ENCODE results near the gene PRM3.

The PRM3 gene

DNA sequence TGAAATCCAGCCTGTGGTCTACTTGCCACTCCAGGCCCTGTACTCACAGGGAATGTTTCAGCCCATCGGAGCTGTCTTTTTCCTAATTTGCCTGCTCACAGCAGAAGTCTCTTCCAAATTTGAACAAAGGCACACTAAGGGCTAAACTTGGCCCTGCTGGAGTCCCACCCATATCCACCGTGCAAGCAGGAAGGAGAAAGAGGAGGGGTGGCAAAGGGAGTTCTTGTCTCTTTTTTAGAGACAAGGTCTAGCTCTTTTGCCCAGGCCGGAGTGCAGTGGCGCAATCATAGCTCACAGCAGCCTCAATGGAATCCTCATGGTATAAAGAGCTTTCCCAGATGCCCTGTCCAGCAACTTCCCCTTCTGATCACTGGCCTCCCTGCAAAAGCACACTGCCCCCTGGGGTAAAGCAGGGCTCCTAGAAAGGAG, 10.4 kb upstream of the PRM3 start:
- DNase-seq = no peak

DNA sequence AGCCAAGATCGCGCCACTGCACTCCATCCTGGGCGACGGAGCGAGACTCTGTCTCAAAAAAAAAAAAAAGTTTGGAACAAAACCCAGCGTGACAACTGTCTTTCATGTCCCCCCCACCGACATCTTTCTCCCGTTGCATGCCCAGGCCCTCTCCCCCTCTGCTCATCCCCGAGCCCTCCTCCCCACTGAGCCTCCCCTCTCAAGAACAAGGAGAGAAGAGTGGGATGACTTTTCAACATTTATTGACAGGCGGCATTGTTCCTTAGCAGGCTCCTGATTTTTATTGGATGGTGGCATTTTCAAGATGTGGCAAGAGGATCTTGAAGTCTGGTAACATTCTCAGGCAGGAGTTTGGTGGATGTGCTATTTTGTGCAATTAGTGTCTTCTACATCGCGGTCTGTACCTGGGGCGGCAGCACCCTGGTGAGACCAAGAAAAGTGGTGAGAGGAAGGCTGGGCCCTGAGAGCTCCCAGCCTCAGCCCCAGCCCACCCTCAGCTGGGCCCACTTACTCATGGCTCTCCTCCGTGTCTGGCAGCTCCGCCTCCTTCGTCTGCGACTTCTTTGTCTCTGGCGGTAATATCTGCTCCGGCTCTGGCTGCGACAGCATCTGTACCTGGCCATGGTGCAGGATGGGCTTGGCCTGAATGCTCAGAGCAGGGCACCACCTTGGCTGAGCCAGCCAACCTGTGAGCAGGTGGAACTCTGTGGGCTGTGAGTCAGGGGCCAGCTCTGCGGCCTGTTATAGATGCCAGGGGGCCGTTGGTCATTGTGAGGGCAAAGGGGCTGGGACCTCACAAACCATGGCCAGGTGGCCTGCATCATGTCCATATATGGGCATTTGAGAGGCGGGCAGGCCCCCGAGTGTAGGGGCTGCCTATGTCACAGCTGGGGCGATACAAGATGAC, 7.4 kb upstream of the PRM3 start, which contains the start of gene PRM1:
TSS of gene PRM1 (minus strand) at position 715 of the 907 bp plus-strand sequence. CDS start at position 623, 92 bp downstream.
- no peak for DNase-seq

DNA sequence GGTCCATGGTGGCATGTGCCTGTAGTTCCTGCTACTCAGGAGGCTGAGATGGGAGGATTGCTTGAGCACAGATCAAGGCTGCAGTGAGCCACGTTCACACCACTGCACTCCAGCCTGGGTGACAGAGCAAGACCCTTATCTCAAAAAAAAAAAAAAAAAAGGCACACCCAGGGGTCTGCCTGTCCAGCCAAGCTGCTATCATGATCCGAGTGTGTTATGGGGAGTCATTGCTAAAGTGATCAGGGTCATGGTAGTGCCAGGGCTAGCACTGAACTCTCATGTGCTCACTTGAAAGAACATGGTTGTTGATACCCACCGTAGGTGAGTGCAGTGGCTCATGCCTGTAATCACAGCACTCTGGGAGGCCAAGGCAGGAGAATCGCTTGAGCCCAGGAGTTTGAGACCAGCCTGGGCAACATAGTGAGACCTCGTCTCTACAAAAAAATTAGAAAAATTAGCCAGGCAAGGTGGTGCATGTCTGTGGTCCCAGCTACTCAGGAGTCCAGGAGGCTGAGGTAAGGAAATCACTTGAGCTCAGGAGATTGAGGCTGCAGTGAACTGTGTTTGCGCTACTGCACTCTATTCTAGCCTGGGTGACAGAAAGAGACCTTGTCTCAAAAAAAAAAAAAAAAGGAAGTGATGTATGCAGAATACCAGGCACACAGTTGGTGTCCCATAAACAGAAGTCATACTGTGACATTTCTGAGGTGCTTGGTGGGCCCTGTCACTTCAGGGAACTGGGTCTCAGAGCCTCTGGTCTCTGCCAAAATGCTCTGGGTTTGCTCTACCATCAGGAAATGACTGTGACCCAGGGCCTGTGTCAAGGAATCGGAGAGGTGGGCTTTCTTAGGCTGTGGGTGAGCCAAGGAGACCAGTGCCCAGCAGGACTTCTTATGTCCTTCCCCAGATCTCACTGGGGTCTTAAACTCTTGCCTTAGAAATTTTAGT, 5.5 kb upstream of the PRM3 start:
- no peak for DNase-seq

DNA sequence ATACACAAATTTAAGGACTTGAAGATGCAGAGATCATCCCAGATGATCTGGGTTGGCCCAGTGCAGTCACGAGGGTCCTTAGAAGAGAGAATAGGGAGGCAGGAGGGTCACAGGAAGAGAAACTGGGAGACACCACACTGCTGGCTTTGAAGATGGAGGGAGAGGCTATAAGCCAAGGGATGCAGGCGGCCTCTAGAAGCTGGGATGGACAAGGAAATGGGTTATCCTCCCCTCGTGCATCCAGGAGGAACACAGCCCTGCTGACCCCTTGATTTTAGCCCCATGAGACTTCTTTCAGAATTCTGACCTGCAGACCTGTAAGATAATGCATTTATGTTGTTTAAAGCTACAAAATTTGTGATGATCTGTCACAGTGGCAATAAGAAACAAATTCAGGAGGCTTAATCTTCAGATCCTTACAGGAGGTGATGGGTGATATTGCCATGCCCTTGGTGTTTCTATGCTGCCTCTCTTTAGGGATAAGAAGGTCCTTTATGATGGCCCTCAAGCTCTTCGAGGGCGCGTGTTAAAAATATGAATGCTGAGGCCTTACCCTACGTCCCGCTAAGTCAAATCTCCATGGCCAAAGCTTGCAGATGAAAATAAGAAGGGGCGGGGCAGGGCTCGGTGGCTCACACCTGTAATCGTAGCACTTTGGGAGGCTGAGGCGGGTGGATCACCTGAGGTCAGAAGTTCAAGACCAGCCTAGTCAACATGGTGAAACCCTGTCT, 4.3 kb upstream of the PRM3 start:
- no peak for DNase-seq

DNA sequence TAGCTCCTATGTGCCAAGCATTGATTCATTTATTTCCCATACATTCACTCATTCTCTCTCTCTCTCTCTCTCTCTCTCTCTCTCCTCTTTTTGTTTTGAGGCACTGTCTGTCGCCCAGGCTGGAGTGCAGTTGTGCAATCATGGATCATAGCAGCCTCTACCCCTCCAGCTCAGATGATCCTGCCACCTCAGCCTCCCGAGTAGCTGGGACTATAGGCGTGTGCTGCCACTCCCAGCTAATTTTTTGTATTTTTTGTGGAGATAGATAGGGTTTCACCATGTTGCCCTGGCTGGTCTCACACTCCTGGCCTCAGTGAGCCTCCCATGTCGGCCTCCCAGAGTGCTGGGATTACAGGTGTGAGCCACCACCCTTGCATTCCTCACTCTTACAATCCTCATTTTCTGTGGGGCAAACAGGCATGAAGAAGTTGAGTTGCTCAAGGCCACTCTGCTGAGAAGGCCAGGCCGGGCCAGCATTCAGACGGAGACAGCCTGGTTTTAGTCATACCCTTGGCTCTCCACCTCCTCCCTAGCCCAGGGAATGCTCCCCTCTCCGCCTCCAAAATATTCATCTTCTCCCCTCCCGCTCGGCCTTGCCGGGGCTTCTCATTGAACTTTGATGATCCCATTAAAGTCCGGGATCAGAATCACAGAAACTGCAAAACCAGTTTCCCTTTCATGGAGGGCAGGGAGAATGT, 3.6 kb upstream of the PRM3 start:
- DNase-seq = no peak

DNA sequence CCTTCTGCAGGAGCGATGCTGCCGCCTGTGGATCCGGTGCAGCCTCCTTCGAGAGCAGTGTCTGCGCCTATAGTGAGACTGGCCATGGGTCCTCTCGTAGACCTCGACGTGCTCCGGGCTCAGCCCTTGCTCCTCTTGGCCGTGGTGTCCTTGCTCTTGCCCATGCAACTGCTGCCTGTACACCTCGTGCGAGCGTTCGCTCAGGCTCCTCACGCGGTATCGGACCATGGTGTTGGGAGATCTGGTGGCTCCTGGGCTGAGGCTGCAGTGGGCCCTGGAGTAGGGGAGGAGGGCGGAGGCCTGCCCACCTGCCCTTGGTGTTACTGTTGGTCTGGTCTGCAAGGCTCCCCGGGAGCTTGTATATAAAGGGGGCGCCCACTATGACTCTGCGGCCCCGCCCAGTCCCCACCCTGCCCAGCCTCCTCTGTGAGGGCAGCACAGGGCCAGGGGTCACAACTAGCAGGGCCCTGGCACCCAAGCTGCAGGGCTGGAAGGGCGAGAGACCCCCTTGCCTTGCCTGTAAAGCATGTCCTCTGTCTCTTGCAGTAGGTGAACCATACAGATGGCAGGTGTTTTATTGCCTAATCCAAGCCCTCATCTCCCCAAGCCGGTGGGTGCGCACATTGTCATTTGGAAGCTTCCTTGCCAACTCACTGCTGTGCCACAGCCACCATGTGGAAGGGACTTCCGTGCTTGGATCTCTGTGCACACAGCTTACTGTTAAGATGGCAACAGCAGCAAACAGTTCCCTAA, 2.9 kb upstream of the PRM3 start, which contains the start of gene PRM2:
TSS of gene PRM2 (minus strand) at position 338 of the 753 bp plus-strand sequence. CDS start at position 228, 110 bp downstream.
- no peak for DNase-seq

DNA sequence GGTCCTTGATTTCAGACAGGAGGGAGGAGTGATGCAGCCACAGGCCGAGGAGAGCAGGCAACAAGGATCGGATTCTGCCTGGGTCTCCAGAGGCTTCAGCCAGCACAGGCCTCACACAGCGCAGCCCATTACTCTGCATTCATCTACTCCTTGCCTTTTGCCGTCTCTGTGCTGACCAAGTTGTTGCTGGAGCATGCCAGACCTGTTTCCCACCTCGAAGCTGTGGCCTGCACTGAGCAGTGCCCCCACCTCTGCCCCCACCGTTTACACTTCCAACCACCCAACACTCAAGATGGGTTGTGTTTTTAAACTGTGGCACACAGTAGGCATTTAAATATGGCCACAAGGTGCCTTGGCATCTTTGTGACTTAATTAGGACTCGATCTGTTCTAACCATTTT, 1.5 kb upstream of the PRM3 start:
- DNase-seq = no peak

DNA sequence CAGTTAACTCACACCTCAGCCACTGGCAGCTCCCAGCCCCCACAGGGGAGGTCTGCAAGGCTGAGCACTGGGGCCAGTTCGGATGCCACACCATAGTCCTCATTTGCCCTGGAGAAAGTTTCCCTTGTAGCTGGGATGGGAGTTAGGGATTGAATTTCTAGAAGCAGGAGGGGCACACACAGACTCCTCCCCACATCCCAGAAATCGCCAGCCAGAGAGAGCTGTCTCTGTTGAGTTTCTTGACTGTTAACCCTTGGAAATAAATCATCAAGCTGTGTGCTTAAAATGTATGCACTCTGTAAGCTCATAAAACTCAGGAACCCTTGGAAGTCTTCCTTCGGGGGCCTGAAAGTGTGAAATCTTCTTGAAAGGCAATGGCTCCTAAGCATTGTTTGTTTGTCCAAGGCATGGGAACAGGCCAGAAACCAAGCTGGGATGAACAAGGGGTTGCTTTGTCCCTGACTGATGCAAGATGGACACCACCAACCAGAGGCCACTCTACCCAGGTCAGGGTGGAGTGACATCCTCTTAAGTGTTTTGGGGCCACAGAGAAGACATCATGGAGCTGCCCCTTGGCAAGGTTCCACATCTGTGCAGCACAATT, 394 bp upstream of the PRM3 start:
- DNase-seq = no peak

DNA sequence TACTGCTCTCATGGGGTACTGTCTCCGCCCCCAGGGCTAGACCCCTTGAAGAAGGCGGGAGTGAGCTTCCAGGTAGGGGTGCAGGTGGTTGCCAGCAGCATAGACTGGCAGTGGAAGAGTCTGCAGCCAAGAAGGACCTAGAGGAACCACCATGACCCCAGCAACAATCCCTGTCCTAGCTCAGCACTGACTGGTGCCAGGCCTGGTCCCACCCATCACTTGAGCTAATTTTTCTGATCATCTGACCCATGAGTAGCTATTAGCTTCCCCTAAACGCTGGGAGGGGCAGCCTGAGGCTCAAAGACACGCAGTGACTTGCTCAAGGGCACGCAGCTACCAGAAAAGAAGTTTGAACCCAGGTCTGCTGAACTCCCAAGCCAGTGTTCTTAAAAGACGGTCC, 945 bp downstream of the PRM3 start:
- no peak for DNase-seq

DNA sequence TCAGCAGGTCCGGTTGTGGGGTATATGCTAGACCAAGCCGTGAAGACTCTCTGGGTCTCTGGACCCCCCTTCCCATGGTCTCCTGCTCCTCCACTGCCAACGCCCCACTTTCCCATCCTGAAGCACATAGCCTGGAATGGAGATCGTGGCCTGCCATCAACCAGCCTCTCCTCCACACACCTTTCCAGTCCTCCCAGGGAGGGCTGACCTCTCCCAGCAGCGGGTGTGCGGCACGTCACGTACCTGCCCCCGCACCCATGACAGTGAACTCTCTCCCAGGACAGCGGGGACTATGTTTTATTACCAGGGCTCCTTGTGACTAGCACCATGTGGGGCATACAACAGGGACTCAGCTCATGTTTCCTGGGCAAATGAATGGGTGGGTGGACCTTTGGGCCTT, 1.8 kb downstream of the PRM3 start:
- DNase-seq = no peak

DNA sequence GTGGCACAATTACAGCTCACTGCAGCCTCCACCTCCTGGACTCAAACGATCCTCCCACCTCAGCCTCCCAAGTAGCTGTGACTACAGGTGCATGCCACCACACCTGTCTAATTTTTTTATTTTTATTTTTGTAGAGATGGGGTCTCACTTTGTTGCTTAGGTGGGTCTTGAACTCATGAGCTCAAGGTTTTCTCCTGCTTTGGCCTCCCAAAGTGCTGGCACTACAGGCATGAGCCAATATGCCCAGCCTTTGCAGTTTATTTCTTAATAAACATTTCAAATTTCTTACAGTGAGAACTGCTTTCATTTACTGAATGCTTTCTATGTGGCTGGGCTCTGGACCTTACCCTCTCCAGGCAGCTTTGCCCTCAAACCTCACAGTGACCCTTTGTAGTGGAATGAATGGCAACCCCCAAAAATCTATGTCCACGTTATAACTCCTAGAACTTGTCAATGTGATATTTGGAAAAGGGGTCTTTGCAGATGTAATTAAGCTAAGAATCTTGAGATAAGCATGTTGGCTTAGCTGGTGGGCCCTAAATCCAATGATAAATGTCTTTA, 2.7 kb downstream of the PRM3 start:
- no peak for DNase-seq

DNA sequence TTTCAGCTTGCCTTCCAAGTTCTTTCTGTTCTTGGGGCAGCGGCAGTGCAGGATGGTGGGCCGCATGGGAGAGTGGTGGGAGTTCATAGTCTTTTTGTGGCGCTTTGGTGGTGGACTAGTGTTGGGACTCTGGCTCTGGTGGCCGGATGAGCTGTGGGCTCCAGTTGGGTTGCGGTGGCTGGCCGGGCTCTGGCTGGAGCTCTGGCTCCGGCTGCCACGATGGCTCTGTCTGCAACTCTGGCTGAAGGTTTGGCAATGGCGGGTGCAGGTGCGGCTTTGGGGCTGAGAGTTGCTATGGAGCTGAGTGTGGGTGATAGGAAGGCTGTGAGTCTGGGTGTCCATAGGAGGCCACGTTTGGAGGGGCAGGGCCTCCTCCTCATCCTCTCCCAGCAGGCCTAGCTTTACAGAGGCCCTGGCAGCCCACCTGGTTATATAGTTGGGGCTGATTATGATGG, 4.5 kb downstream of the PRM3 start, which contains the start of gene TNP2:
TSS of gene TNP2 (minus strand) at position 405 of the 455 bp plus-strand sequence. CDS start at position 342, 63 bp downstream.
- no peak for DNase-seq

DNA sequence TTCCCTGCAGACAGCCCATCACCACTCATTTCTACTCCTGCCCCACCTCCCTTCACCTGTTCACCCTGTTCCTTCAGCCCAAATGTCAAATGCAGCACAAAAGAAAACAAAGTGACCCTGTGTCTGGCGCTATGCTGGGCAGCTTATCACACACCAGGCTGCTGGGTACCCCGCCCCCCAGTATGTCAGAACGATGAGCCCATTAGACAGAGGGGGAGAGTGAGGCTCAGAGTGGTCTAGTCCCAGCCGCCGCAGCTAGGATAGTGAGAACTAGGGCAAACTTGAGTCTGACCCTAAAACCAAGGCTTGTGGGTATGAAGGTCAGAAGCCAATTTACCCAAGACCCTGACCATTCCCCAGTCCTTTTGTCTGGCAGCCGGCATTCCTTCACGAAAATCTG, 8.3 kb downstream of the PRM3 start:
- DNase-seq = no peak

DNA sequence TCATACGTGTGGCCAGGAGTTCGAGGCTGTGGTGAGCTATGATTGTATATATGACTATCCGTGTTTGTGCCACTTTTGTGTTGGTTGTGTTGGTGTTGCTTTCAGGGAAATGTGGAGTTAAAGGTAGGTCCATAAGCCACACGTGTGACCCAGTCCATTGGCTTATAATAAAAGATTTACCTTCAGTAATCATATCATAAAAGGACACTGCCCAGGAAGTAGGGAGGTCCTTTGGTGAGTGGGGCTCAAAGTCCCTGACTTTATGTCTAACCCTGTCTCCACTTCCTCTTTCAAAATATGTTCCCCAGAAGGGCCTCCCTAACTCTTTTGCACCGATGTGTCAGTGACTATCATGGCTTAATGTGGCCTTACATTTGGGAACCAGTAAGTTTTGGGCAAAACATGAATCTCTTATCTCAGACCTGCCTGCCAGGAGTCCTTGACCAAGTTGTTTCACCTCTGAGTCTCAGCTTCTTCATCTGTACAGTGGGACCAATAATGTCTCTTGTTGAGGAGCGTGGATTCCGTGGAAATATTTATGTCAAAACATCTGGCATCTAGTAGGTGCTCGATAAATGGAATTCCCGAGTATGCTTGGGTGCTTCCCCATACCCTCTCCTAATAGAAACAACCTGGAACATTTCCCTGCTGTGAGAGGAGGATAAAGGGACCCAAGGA, 9.1 kb downstream of the PRM3 start:
- no peak for DNase-seq

DNA sequence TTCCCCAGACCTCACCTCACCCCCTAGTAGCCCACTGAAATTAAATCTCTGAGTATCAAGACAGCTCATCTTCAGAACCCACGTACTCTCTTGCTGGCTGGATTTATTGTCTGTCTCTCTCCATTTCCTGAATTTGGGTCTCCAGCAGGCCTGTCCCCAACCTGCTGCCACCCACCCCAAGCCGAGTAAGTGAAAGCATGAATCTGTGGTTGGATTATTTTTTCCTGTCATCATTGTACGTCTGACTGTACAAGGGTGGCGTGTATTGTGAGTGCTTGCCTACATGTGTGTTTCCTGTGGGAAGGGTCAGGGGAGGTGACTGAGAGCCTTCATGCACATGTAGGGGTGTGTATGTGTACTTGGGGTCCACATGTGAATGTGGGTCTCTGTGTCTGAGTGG, 9.7 kb downstream of the PRM3 start:
- DNase-seq = no peak

DNA sequence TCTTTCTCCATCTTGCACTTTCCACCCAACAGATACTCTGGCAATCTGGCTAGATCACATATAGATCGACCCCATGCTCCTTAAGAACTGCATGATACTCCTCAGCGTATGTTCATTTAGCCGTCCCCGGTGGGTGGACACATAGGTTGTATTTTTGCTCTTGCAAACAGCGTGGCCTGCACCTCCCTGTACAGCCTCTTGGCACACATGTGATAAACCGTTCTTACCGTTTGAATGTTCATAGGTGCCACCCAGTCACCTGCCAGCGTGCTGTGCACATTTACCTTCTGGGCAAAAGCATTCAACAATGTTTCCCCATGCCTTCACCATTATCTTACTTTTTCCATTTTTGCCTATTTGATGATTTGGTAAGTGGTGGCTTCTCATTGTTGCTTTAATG, 10.5 kb downstream of the PRM3 start:
- no peak for DNase-seq

DNA sequence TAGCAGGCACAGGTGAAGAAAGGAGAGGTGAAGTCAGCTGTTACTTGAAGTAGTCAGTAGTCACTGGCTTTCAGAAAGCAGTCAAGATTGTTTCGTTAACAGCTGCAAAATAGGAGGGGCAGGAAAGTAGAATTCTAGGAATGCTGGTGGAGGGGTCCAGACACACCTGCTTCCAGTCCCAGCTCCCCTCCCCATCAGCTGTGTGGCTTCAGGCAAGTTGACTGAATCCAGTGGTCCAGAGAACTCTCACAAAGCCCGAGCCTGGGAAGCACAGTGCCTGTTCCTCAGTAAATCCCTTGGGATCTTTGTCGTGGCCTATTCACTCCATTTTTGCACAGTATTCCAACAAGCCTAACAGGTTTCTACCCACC, 12.8 kb downstream of the PRM3 start:
- no peak for DNase-seq
